OCI-LY3 (cell line): ENCODE measurements around the gene HOXA3.

Source experiments
- EZH2phosphoT487 ChIP-seq: fragments of 200-600 bp; shearing (Covaris generic); IDR thresholded peaks from 2 replicates; pipeline ENCODE4 v1.6.1; 2018; ENCODE audit warnings: antibody characterized with exemption, mixed run types, low read depth
- TF ChIP-seq, protein P1 (sequence below): fragments of 200-600, 300-600 bp; sonication (generic); IDR thresholded peaks from 2 replicates; pipeline ENCODE4 v1.5.1; 2014; ENCODE audit warnings: antibody characterized with exemption, low read length, low read depth

DNA sequence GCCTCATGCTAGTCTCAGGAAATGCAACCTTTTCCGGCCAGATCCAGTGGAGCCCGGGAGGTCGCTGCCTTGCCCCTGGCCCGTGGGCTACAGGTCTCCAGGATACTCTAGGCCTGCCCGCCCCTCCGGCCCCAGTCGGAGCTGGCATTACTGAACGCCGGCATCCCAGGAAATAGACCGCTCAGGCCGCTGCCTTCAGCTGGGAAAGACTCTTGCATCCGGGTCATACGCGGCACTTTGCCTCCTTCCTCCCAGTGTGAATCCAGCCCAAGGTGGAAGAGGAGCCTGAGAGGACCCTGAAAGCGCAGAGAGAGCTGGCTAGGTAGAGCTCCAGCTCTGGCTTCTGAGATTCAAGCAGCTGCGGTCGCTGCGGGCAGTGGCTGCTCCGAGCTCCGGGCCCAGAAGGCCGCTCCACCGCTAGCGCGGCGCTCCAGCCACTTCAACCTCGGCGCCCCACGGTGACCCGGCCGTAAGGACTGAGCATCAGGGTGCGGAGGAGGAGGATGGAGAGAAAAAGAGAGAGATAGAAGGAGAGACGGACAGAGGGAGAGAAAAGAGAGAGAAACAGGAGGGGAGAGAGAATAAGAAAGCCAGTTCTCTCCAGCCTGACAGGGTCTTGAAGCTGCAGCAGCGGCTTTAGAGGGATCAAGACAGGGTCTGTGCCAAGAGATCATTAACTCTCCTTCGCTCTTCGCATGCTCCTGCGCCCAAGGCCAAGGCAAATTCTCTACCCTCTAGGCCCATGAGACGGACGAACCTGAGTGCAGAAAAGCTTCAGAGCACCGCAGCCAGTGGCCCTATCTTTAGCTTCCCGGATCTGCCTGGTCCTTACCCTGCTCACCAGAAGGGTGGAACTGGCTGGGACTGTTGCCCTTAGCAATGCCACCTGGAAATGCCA lies 23.5 kb upstream of the HOXA3 start:
- TF ChIP-seq, protein P1, sequence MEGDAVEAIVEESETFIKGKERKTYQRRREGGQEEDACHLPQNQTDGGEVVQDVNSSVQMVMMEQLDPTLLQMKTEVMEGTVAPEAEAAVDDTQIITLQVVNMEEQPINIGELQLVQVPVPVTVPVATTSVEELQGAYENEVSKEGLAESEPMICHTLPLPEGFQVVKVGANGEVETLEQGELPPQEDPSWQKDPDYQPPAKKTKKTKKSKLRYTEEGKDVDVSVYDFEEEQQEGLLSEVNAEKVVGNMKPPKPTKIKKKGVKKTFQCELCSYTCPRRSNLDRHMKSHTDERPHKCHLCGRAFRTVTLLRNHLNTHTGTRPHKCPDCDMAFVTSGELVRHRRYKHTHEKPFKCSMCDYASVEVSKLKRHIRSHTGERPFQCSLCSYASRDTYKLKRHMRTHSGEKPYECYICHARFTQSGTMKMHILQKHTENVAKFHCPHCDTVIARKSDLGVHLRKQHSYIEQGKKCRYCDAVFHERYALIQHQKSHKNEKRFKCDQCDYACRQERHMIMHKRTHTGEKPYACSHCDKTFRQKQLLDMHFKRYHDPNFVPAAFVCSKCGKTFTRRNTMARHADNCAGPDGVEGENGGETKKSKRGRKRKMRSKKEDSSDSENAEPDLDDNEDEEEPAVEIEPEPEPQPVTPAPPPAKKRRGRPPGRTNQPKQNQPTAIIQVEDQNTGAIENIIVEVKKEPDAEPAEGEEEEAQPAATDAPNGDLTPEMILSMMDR, result no peak
- no peak for TF ChIP-seq EZH2phosphoT487
